Muscle of leg (tissue), 11 donors: ENCODE results near the gene JPT1. TPM values are rescaled to one million over a fixed set of nuclear protein-coding genes. Genes with fewer than 3 reads are reported as not detected.
"Not testable (repeated sequence)": the region's sequence is repeated elsewhere in the genome, so short reads cannot be mapped to it uniquely, and the experiment has no call there.

Experiments used
- DNase-seq: peaks from one replicate; pipeline ENCODE4 v3.0.0; 2013
- H3K27ac ChIP-seq: one replicate; pipeline ENCODE4 v1.5.1; 2013; ENCODE audit warnings: mild to moderate bottlenecking, low read length, control low read depth
- H3K27me3 ChIP-seq: one replicate; pipeline ENCODE4 v1.6.1; 2013; ENCODE audit warnings: low read length; ENCODE audit not compliant: control insufficient read depth, insufficient read depth
- H3K36me3 ChIP-seq: one replicate; pipeline ENCODE4 v1.6.1; 2013; ENCODE audit warnings: low read length; ENCODE audit not compliant: control insufficient read depth, insufficient read depth
- H3K4me1 ChIP-seq: one replicate; pipeline ENCODE4 v1.6.1; 2013; ENCODE audit warnings: low read length; ENCODE audit not compliant: control insufficient read depth, insufficient read depth
- H3K4me3 ChIP-seq: one replicate; pipeline ENCODE4 v1.5.1; 2013; ENCODE audit warnings: low read length, control low read depth
- H3K9me3 ChIP-seq: replicated peaks from 2 replicates; pipeline ENCODE4 v1.6.1; 2013; ENCODE audit warnings: low read depth, low read length; ENCODE audit not compliant: control insufficient read depth
- WGBS: methylation state at CpG from one replicate; pipeline ENCODE4 v1.1.5; 2013; ENCODE audit warnings: missing lambda C conversion rate; ENCODE audit not compliant: insufficient coverage; 5-methylcytosine and 5-hydroxymethylcytosine counted together
- polyA plus RNA-seq, 8 donors: library from polyadenylated mRNA; unstranded; fragments of 120-200 nt; gene quantifications; one replicate each; pipeline versions ENCODE4 v1.2.1 to v1.2.3, GENCODE V29; 2013; ENCODE audit warnings: inconsistent platforms in 1 of 8, low replicate concordance in 1 of 8; ENCODE audit not compliant: insufficient read length in 8 of 8, insufficient read depth in 1 of 8
- total RNA-seq: library from RNA; stranded (reverse); fragments of 120-200 nt; gene quantifications from one replicate; pipeline ENCODE4 v1.2.4, GENCODE V29; 2013

JPT1 gene
- total and polyA plus RNA-seq, 9 donors = 138 to 361 (median 292) TPM

DNA sequence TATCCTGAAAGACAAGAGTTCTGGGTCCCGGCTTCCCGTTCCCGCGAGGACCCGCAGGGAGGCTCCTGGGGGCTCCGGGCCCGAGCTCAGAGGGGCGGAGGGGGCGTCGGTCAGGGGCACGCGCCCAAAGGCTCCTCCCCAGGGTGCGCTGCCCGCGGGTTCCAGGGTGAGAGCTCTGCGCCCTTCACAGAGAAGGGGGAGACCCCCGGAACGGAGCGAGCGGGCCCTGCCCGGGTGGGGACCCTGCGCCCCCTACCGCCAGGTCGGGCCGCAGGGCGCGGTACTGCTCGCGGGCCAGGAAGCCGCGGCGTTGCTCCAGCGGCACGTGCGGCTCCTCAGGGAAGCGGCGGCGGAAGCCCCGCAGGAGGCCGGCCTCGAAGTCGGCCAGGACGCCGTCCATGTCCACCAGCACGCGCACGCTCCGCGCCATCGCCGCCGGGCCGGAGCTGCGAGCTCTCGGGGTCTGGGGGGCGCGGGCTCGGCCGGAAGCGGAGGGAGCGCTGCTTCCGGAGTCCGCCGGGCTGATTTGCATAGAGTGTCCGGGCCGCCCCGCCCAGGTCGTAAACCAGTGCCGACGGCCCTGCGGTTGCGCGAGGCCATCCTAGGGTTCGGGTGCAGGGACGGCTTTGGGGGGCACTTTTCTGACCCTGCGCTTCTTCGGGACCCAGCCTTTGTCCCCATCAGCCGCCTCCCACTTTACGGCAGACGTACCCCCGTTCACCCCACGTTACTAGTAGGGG is 22.9 kb downstream of the JPT1 start, which contains the start of gene NT5C:
NT5C (minus strand) TSS at position 465 of the 740 bp plus-strand sequence; CDS start at position 430, 35 bp downstream.
- peak within 1 kb of the TSS; percentile 94 for H3K27ac ChIP-seq
- under 1% methylated on average over 82 of the region's 82 CpGs for WGBS
- DNase-seq = peak; percentile 94
- no peaks in the 10 kb centered on the region for H3K27me3 ChIP-seq
- no peaks in the 10 kb centered on the region for H3K9me3 ChIP-seq
- peaks cover 27% of the 10 kb centered on the region for H3K36me3 ChIP-seq
- peaks cover 18% of the 10 kb centered on the region for H3K4me1 ChIP-seq
- peak within 1 kb of the TSS; percentile 92 for H3K4me3 ChIP-seq

DNA sequence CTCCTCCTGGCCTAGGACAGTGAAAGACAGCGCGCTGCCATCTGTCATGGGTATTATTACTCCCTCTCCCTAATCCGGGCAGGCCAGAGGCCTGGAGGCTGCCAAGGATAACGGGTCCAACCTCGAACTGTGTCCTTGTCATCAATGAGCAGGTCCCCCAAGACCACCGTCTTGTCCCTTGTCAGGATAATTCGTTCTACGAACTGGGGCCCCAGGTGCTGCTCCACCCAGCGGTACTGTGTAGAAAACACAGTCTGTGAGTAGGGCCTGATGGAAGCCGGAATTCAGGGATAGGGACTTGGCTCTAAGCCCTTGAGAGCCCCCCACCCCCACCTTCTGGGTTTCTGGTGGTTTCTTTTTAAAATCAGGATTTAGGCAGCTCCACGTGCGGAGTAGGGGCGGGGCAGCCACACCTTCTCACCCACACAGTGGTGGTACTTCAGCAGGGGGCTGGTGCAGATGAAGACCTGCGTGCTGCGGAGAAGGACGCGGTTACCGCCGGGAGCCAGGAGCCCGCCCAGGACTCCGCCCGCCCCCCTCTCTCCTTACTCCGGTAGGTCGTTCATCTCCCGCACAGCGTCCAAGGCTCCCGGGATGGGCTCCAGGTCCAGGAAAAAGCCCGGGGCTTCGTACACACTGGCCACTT is 23.6 kb downstream of the JPT1 start:
- Histone ChIP-seq H3K9me3 (no peaks in the 10 kb centered on the region), H3K36me3 (peaks cover 24% of the 10 kb centered on the region), H3K27me3 (no peaks in the 10 kb centered on the region), H3K4me3 (peak overlapping the region; percentile 92), H3K27ac (peak overlapping the region; percentile 94), H3K4me1 (peaks cover 18% of the 10 kb centered on the region)
- 9% methylated on average over 22 of the region's 29 CpGs for WGBS
- peak; percentile 81 for DNase-seq

DNA sequence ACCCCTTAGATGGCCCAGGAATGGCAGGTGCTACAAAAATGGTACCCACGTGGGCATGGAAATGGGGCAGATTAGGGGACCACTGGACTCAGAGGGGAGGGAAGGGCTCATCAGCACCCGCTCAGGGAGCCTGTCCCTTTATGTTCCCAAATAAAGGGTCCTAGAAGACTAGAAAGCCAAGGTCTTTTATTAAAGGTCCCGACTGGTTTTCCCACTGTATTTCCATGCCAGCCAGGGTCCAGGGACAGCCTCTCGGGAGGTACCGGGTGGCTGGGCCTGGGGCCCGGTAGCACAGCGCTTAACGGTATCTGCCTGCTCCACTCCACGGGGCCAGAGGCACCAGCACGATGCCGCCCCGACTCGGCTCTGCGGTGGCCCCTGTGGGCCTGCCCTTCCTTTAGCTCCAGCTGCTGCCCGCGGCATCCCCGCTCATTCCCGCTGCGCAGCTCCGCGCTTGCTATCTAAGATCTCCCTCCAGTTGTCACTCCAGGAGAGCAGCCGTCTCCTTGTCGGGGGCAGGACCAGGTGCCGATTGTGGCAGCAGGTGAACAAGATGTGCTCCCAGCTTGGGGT is 24.2 kb downstream of the JPT1 start:
- no peaks in the 10 kb centered on the region for H3K9me3 ChIP-seq
- peaks cover 20% of the 10 kb centered on the region for H3K36me3 ChIP-seq
- peak overlapping the region; percentile 9 for H3K27ac ChIP-seq
- no peak for DNase-seq
- peaks cover 18% of the 10 kb centered on the region for H3K4me1 ChIP-seq
- 84% methylated on average over 20 of the region's 24 CpGs for WGBS
- peak overlapping the region; percentile 92 for H3K4me3 ChIP-seq
- no peaks in the 10 kb centered on the region for H3K27me3 ChIP-seq

DNA sequence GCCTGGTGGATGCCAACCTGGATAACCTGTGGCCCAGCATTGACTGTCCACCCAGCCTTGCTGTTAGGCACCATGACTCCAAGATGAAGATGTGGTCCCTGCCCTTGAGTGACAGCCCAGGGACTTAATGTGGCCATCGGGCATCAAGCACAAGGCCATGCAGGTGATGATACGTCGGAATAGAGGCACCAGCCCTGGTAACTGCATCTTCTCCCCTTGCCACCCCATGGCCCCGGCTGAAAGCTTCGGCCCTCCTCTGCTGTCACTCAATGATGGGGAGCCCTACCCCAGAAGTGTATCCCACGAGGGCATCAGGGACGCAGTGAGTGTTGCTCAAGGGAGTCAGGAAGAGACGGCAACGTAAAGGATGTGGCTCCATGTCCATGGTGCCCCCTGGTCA is 24.7 kb downstream of the JPT1 start:
- Histone ChIP-seq H3K4me3 (no peak overlapping the region), H3K4me1 (peaks cover 18% of the 10 kb centered on the region), H3K9me3 (no peaks in the 10 kb centered on the region), H3K27me3 (no peaks in the 10 kb centered on the region), H3K36me3 (peaks cover 17% of the 10 kb centered on the region), H3K27ac (no peak overlapping the region)
- 82% methylated on average over 4 of the region's 9 CpGs for WGBS
- no peak for DNase-seq

DNA sequence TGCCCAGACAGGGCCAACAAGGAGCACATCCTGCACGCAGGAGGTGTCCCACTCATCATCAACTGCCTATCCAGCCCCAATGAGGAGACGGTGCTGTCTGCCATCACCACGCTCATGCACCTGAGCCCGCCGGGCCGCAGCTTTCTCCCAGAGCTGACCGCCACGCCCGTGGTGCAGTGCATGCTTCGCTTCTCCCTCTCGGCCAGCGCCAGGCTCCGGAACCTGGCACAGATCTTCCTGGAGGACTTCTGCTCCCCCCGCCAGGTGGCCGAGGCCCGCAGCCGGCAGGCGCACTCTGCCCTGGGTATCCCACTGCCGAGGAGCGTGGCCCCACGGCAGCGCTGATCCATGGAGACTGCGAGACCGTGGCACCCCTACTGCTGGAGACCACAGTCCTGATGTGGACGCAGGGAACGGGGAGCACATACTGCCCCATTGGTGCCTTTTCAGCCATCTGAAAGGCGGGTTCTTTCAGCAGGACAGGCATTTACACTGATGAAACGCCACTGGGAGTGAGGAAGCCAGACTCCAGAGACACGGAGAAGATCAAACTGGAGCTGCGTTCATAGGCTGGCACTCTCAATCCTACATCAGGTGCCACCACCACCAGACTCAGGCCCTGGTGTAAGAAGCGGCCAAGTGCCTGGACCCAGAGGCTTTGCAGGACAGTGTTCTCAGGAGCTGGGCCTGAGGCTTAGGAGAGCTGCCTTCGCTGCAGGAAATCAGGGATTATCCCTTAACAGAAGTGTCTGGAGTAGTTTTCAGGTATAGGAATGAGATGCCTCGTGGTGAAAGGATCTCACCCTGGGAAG is 25.4 kb downstream of the JPT1 start:
- H3K27me3 ChIP-seq = no peaks in the 10 kb centered on the region
- WGBS = 90% methylated on average over 31 of the region's 33 CpGs
- no peak overlapping the region for H3K4me3 ChIP-seq
- peaks cover 17% of the 10 kb centered on the region for H3K36me3 ChIP-seq
- H3K4me1 ChIP-seq = peaks cover 23% of the 10 kb centered on the region
- no peak for DNase-seq
- no peak overlapping the region for H3K27ac ChIP-seq
- no peaks in the 10 kb centered on the region for H3K9me3 ChIP-seq

DNA sequence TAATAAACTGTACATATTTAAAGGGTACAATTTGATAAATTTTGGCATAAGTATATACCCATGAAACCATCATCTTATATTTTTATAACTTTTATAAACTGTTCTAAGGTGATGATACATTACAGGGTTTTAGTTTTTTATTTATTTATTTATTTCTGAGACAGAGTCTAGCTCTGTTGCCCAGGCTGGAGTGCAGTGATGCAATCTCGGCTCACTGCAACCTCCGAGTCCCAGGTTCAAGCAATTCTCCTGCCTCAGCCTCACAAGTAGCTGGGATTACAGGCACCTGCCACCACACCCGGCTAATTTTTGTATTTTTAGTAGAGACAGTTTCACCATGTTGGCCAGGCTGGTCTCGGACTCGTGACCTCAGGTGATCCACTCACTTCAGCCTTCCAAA is 26.4 kb downstream of the JPT1 start:
- not testable (repeated sequence) for H3K27ac ChIP-seq, H3K9me3 ChIP-seq, H3K27me3 ChIP-seq, DNase-seq, H3K4me3 ChIP-seq
- no CpG with 5 or more reads among the region's 5 CpGs for WGBS
- Histone ChIP-seq H3K36me3 (peaks cover 17% of the 10 kb centered on the region), H3K4me1 (peaks cover 21% of the 10 kb centered on the region)

DNA sequence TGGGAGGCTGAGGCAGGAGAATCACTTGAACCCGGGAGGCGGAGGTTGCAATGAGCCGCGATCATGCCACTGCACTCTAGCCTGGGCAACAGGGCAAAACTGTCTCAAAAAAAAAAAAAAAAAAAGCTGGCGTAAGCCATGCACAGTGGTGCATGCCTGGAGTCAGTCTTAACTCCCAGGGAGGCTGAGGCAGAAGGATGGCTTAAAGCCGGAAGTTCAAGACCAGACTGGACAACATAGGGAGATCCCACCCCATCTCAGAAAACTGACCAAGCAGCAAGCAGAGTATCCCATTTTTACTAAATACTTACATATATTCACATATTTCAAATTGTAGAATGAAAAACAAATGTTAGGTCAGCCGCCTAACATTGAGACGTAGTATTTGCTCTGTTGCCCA is 27.4 kb downstream of the JPT1 start:
- no peak overlapping the region for H3K4me3 ChIP-seq
- H3K4me1 ChIP-seq = peaks cover 18% of the 10 kb centered on the region
- no peak overlapping the region for H3K27ac ChIP-seq
- H3K9me3 ChIP-seq = no peaks in the 10 kb centered on the region
- DNase-seq = no peak
- H3K36me3 ChIP-seq = peaks cover 17% of the 10 kb centered on the region
- H3K27me3 ChIP-seq = no peaks in the 10 kb centered on the region
- 95% methylated on average over 2 of the region's 8 CpGs for WGBS

DNA sequence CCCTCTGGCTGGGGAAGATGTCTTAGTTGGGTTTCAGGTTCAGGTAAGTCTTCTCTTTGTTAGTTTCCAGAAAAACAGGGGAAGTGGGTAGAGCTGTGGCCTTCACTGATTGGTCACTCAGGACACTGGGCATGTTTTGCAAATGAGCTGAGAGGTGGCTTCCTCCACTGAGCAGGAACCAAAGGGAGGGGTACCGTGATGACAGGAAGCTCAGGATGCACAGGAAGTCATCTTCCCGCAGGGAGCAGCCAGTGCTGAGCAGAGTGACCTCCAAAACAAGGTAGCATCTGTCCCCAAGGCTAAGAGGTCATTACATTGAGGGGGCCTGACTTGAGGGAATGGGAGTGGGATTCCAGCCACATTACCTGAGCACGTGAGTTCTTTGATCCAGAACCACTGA is 28.3 kb downstream of the JPT1 start:
- DNase-seq = no peak
- Histone ChIP-seq H3K4me1 (peaks cover 18% of the 10 kb centered on the region), H3K27ac (no peak overlapping the region), H3K4me3 (no peak overlapping the region), H3K36me3 (peaks cover 20% of the 10 kb centered on the region), H3K9me3 (no peaks in the 10 kb centered on the region), H3K27me3 (no peaks in the 10 kb centered on the region)
- 13% methylated on average over 2 of the region's 3 CpGs for WGBS

DNA sequence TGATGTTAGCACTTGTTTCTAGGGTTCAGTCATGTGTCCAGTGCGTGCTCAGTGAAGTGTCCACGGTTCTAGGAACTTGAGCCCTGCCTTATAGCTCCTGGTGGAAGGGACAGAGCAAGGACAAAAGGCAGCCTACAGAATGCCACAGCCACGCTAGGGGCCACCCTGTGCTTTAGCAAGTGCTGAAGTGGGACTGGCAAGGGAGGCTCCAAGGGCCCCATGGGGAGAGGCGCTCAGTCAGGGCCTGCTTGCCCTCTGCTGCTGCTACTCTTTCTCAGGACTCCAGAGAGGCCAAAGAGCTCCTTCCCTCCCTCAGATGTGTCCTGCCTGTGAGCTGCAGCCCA is 29.5 kb downstream of the JPT1 start:
- Histone ChIP-seq H3K9me3 (no peaks in the 10 kb centered on the region), H3K4me1 (peaks cover 9% of the 10 kb centered on the region), H3K27ac (no peak overlapping the region), H3K4me3 (no peak overlapping the region), H3K36me3 (peaks cover 22% of the 10 kb centered on the region), H3K27me3 (no peaks in the 10 kb centered on the region)
- WGBS = 87% methylated on average over 3 of the region's 4 CpGs
- no peak for DNase-seq
